IMR-90 (cell line): Measurements from ENCODE around the gene DUSP22. TPM values are rescaled to one million over a fixed set of nuclear protein-coding genes. Genes with fewer than 3 reads are reported as not detected.

Experiments
- ATAC-seq: fragments of 200-7000 bp; cut with Tn5 transposase; 2 replicates; pipeline ENCODE4 v1.9.1; 2020; ENCODE audit warnings: low read depth, mild to moderate bottlenecking, moderate library complexity
- BruUV-seq: library from RNA; stranded (reverse); fragments of 400-500 nt; replicated peaks from 2 replicates; lab custom pipeline; 2021; lab: Mats Ljungman, UMichigan
- CTCF ChIA-PET: fragments of 300-600 bp; formaldehyde crosslinking; extraction: SDS; loops from one replicate; lab custom pipeline; 2021; ENCODE audit warnings: antibody characterized with exemption; lab: Yijun Ruan, JAX
- POLR2A ChIA-PET: fragments of 300-600 bp; sonication (Branson Sonifier 250); formaldehyde crosslinking; loops from one replicate; lab custom pipeline; 2022; ENCODE audit warnings: antibody characterized with exemption; ENCODE audit not compliant: unreplicated experiment; lab: Charles Lee
- DNase-seq: peaks from one replicate; pipeline ENCODE4 v3.0.0; 2013
- H2AFZ ChIP-seq: replicated peaks from 2 replicates; pipeline ENCODE3; 2013; ENCODE audit warnings: low read length, mild to moderate bottlenecking; ENCODE audit not compliant: poor library complexity
- H2AK5ac ChIP-seq: 2 replicates; pipeline ENCODE4 v1.6.1; 2013; ENCODE audit warnings: low read depth, low read length, inconsistent platforms
- H2AK9ac ChIP-seq: replicated peaks from 2 replicates; pipeline ENCODE3; 2013; ENCODE audit warnings: mild to moderate bottlenecking, low read depth, low read length, moderate library complexity; ENCODE audit not compliant: poor library complexity
- H2BK120ac ChIP-seq: 2 replicates; pipeline ENCODE4 v1.6.1; 2013; ENCODE audit warnings: low read depth, low read length, inconsistent platforms
- H2BK15ac ChIP-seq: 3 replicates; pipeline ENCODE4 v1.6.1; 2013; ENCODE audit warnings: low read depth, low read length, inconsistent platforms
- H2BK20ac ChIP-seq: 2 replicates; pipeline ENCODE4 v1.6.1; 2013; ENCODE audit warnings: low read depth, mild to moderate bottlenecking, inconsistent platforms, low read length, moderate library complexity
- H2BK5ac ChIP-seq: 2 replicates; pipeline ENCODE4 v1.6.1; 2013; ENCODE audit warnings: mild to moderate bottlenecking, low read depth, low read length, inconsistent platforms; ENCODE audit not compliant: poor library complexity, severe bottlenecking
- H3K14ac ChIP-seq: replicated peaks from 2 replicates; pipeline ENCODE4 v1.6.1; 2013; ENCODE audit warnings: low read depth, low read length, inconsistent platforms
- H3K18ac ChIP-seq: 2 replicates; pipeline ENCODE4 v1.6.1; 2013; ENCODE audit warnings: low read depth, low read length, control low read depth
- H3K23ac ChIP-seq: 2 replicates; pipeline ENCODE4 v1.6.1; 2013; ENCODE audit warnings: low read depth, low read length, inconsistent platforms
- H3K27ac ChIP-seq: 2 replicates; pipeline ENCODE4 v1.5.1; 2013; ENCODE audit warnings: mild to moderate bottlenecking, control low read depth, low read length; ENCODE audit not compliant: insufficient read depth
- H3K27me3 ChIP-seq: 2 replicates; pipeline ENCODE4 v1.6.1; 2013; ENCODE audit warnings: low read length; ENCODE audit not compliant: control insufficient read depth, insufficient read depth
- H3K36me3 ChIP-seq: 2 replicates; pipeline ENCODE4 v1.6.1; 2013; ENCODE audit warnings: low read length, mixed read lengths; ENCODE audit not compliant: control insufficient read depth, insufficient read depth
- H3K4ac ChIP-seq: 2 replicates; pipeline ENCODE4 v1.6.1; 2013; ENCODE audit warnings: low read depth, low read length, inconsistent platforms
- H3K4me1 ChIP-seq: 2 replicates; pipeline ENCODE4 v1.6.1; 2013; ENCODE audit warnings: low read length, mixed read lengths; ENCODE audit not compliant: control insufficient read depth, insufficient read depth
- H3K4me2 ChIP-seq: 2 replicates; pipeline ENCODE4 v1.6.1; 2013; ENCODE audit warnings: low read depth, mild to moderate bottlenecking, control low read depth, low read length, moderate library complexity
- H3K4me3 ChIP-seq: 2 replicates; pipeline ENCODE4 v1.5.1; 2013; ENCODE audit warnings: low read depth, mild to moderate bottlenecking, control low read depth, low read length, moderate library complexity; ENCODE audit not compliant: insufficient read depth
- H3K56ac ChIP-seq: 2 replicates; pipeline ENCODE4 v1.6.1; 2013; ENCODE audit warnings: low read length, inconsistent platforms; ENCODE audit not compliant: insufficient read depth; ENCODE audit errors: extremely low read depth
- H3K79me1 ChIP-seq, 2 experiments: 2 replicates each; pipeline ENCODE4 v1.6.1; 2013; ENCODE audit warnings: low read length in 2 of 2, inconsistent platforms in 1 of 2, low read depth in 1 of 2
- H3K9ac ChIP-seq: 2 replicates; pipeline ENCODE4 v1.6.1; 2013; ENCODE audit warnings: low read depth, low read length, control low read depth
- H3K9me1 ChIP-seq: 2 replicates; pipeline ENCODE4 v1.6.1; 2013; ENCODE audit warnings: low read length, inconsistent platforms; ENCODE audit not compliant: insufficient read depth
- H3K9me3 ChIP-seq: 2 replicates; pipeline ENCODE4 v1.6.1; 2013; ENCODE audit warnings: low read length; ENCODE audit not compliant: control insufficient read depth, insufficient read depth
- H4K20me1 ChIP-seq: 2 replicates; pipeline ENCODE4 v1.6.1; 2013; ENCODE audit warnings: low read length, inconsistent platforms; ENCODE audit not compliant: insufficient read depth
- H4K5ac ChIP-seq: 2 replicates; pipeline ENCODE4 v1.6.1; 2013; ENCODE audit warnings: mild to moderate bottlenecking, low read depth, low read length, control low read depth
- H4K8ac ChIP-seq, 2 experiments: 2 replicates each; pipeline ENCODE4 v1.6.1; 2013; ENCODE audit warnings: low read depth in 2 of 2, low read length in 2 of 2, control low read depth in 1 of 2, inconsistent platforms in 1 of 2
- H4K91ac ChIP-seq: 2 replicates; pipeline ENCODE4 v1.6.1; 2013; ENCODE audit warnings: low read depth, low read length, inconsistent platforms; ENCODE audit not compliant: insufficient read depth
- BHLHE40 ChIP-seq: fragments of 150-350 bp; IDR thresholded peaks from 2 replicates; pipeline ENCODE4 v1.6.1; 2016; ENCODE audit warnings: mild to moderate bottlenecking, low read depth, low read length
- CEBPB ChIP-seq: IDR thresholded peaks from 2 replicates; pipeline ENCODE4 v1.6.1; 2012; ENCODE audit warnings: low read depth, low read length, improper control_type of control experiment
- CHD1 ChIP-seq: IDR thresholded peaks from 2 replicates; pipeline ENCODE4 v1.6.1; 2012; ENCODE audit warnings: low read depth, low read length, improper control_type of control experiment
- FOS ChIP-seq: fragments of 150-350 bp; IDR thresholded peaks from 2 replicates; pipeline ENCODE4 v1.6.1; 2016; ENCODE audit warnings: low read depth, low read length
- MAFK ChIP-seq: IDR thresholded peaks from 2 replicates; pipeline ENCODE4 v1.6.1; 2012; ENCODE audit warnings: low read depth, low read length, improper control_type of control experiment
- MAZ ChIP-seq: IDR thresholded peaks from 2 replicates; pipeline ENCODE4 v1.6.1; 2012; ENCODE audit warnings: low read depth, mild to moderate bottlenecking, low read length, improper control_type of control experiment, moderate library complexity, borderline replicate concordance
- MXI1 ChIP-seq: IDR thresholded peaks from 2 replicates; pipeline ENCODE4 v1.6.1; 2012; ENCODE audit warnings: low read depth, mild to moderate bottlenecking, low read length, moderate library complexity, borderline replicate concordance
- NFE2L2 ChIP-seq: fragments of 150-350 bp; IDR thresholded peaks from 2 replicates; pipeline ENCODE4 v1.6.1; 2016; ENCODE audit warnings: low read depth, mild to moderate bottlenecking, low read length
- POLR2A ChIP-seq: IDR thresholded peaks from 2 replicates; pipeline ENCODE4 v1.6.1; 2012; ENCODE audit warnings: mild to moderate bottlenecking, low read depth, low read length
- RAD21 ChIP-seq: IDR thresholded peaks from 2 replicates; pipeline ENCODE4 v1.6.1; 2012; ENCODE audit warnings: low read length, improper control_type of control experiment
- RCOR1 ChIP-seq: IDR thresholded peaks from 2 replicates; pipeline ENCODE4 v1.6.1; 2012; ENCODE audit warnings: mild to moderate bottlenecking, low read length, improper control_type of control experiment; ENCODE audit not compliant: insufficient replicate concordance
- RFX5 ChIP-seq: IDR thresholded peaks from 2 replicates; pipeline ENCODE4 v1.8.0; 2012; ENCODE audit warnings: low read depth, mild to moderate bottlenecking, low read length, moderate library complexity
- SMC3 ChIP-seq: fragments of 150-350 bp; IDR thresholded peaks from 2 replicates; pipeline ENCODE4 v1.6.1; 2016; ENCODE audit warnings: low read depth, mild to moderate bottlenecking, antibody characterized with exemption, low read length, moderate library complexity
- WGBS, 2 experiments: methylation state at CpG; one replicate each; pipeline versions ENCODE4 v1.1.5 to v1.1.7; 2013; ENCODE audit warnings: missing lambda C conversion rate in 2 of 2; ENCODE audit not compliant: insufficient read length in 1 of 2; ENCODE audit errors: extremely low coverage in 2 of 2; 5-methylcytosine and 5-hydroxymethylcytosine counted together
- dilution Hi-C: fragments of 300-500 bp; cut with HindIII; formaldehyde crosslinking; loops from one replicate; pipeline ENCODE4 v1.14.3; 2018; ENCODE audit warnings: low sequenced_read_pairs; ENCODE audit not compliant: unreplicated experiment
- in situ Hi-C: fragments of 300-500 bp; cut with MboI; formaldehyde crosslinking; loops from 3 replicates; pipeline ENCODE4 v1.14.3; 2019; ENCODE audit warnings: low sequenced_read_pairs, inconsistent platforms, mixed read lengths
- intact Hi-C: fragments of 100-400 bp; cut with micrococcal nuclease; formaldehyde crosslinking; loops from 2 replicates; pipeline ENCODE4 v1.10.0; 2022
- polyA plus RNA-seq, 3 experiments: library from polyadenylated mRNA; depleted of rRNA; stranded (reverse); fragments of >200 nt; gene quantifications; 2 replicates each; pipeline ENCODE4 v1.2.3, GENCODE V29; 2012; ENCODE audit warnings: low replicate concordance in 1 of 3
- total RNA-seq: library from RNA; depleted of rRNA; stranded (reverse); fragments of >200 nt; gene quantifications from 2 replicates; pipeline ENCODE4 v1.2.3, GENCODE V29; 2012
- TF ChIP-seq, protein P1 (sequence below): fragments of 150-350 bp; IDR thresholded peaks from 2 replicates; pipeline ENCODE4 v1.6.1; 2017; ENCODE audit warnings: mild to moderate bottlenecking, antibody characterized with exemption, low read length, low read depth
- TF ChIP-seq, protein P2 (sequence below): conservative IDR thresholded peaks from 2 replicates; pipeline ENCODE4 v1.5.1; 2012; ENCODE audit warnings: mild to moderate bottlenecking, low read depth, low read length, improper control_type of control experiment

Gene DUSP22
- total and polyA plus RNA-seq, 2 of the 4 experiments (the other 2 are of a cell fraction), result 7.1 to 8.2 TPM

DNA sequence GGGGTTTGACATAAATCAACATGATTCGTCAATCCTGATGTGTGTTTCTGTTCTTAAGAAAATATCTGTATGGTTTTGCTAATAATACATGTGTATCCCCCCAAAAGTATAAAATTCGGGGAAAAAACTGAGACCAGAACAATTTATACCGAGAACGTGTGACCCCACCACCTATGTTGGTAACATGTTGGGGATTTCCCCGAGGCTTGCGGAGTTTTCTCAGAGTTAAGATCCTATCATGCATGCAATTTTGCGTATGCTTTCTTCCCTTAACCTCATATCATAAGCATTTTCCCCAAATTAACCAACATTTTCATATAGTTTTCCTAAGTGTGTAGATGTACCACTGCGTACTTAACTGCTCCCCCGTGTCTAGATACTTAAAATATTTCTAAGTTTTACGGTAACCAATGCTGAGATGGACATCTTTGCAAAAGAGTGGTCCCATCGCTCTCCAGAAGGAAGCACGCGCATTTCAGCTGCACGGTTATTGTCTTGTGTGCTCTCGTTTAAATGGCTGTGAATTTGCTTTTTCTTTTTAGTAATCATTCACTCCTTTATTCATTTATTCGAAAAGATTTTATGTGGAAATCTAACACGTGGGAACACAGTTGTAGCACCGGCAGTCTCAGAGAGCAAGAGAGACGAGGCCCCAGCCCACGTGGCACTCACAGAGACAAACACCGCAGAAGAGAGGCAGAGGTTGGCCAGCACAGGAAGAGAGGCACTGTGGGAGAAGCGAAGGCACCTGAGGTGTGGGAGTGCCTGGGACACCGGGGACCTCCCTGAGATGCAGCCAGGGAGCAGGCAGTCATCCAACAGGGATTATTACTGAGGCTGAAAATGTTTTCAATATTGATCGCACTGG lies 86.0 kb downstream of the DUSP22 start:
- in situ Hi-C loops, result no loop called here
- H4K20me1 ChIP-seq, result no peaks in the 10 kb centered on the region
- H3K4ac ChIP-seq, result no peak overlapping the region
- POLR2A ChIA-PET, result no interaction called here
- no peak overlapping the region for H3K18ac ChIP-seq
- no peak overlapping the region for H2AK5ac ChIP-seq
- no peak overlapping the region for H3K9ac ChIP-seq
- no peak overlapping the region for H2AFZ ChIP-seq
- H3K4me3 ChIP-seq, result no peak overlapping the region
- no peak overlapping the region for H4K8ac ChIP-seq
- H2BK20ac ChIP-seq, result no peak overlapping the region
- no peak overlapping the region for H2AK9ac ChIP-seq
- DNase-seq (no peak), ATAC-seq (no peak)
- H3K9me3 ChIP-seq, result peaks cover 17% of the 10 kb centered on the region
- no peaks in the 10 kb centered on the region for H3K9me1 ChIP-seq
- H4K5ac ChIP-seq, result no peak overlapping the region
- intact Hi-C loops, result no loop called here
- H2BK120ac ChIP-seq, result no peak overlapping the region
- H3K27me3 ChIP-seq, result peaks cover 36% of the 10 kb centered on the region
- peaks cover 2% of the 10 kb centered on the region; the same call in 1 of the 2 replicates for H3K4me1 ChIP-seq
- no TSS peak for BruUV-seq
- H3K79me1 ChIP-seq, result no peaks in the 10 kb centered on the region
- no peak overlapping the region for H2BK15ac ChIP-seq
- no peak overlapping the region for H2BK5ac ChIP-seq
- H3K56ac ChIP-seq, result no peak overlapping the region
- H3K14ac ChIP-seq, result no peak overlapping the region
- CTCF ChIA-PET, result no interaction called here
- H3K36me3 ChIP-seq, result no peaks in the 10 kb centered on the region
- H3K27ac ChIP-seq, result no peak overlapping the region
- H3K4me2 ChIP-seq, result no peak overlapping the region
- no peak overlapping the region for H4K91ac ChIP-seq
- dilution Hi-C loops, result no loop called here
- WGBS, 2 experiments, result 81% methylated on average over 13 of the region's 24 CpGs; no CpG with 5 or more reads in 1 of the 2 experiments
- H3K23ac ChIP-seq, result no peak overlapping the region
- no peak for TF ChIP-seq NFE2L2
- TF ChIP-seq RCOR1, result no peak
- TF ChIP-seq MXI1, result no peak
- TF ChIP-seq POLR2A, result no peak
- TF ChIP-seq BHLHE40, result no peak
- TF ChIP-seq RAD21, result no peak
- TF ChIP-seq FOS, result no peak
- TF ChIP-seq, protein P1, sequence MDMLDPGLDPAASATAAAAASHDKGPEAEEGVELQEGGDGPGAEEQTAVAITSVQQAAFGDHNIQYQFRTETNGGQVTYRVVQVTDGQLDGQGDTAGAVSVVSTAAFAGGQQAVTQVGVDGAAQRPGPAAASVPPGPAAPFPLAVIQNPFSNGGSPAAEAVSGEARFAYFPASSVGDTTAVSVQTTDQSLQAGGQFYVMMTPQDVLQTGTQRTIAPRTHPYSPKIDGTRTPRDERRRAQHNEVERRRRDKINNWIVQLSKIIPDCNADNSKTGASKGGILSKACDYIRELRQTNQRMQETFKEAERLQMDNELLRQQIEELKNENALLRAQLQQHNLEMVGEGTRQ, result no peak
- no peak for TF ChIP-seq MAZ
- TF ChIP-seq SMC3, result no peak
- TF ChIP-seq CHD1, result no peak
- TF ChIP-seq CEBPB, result no peak
- no peak for TF ChIP-seq RFX5
- TF ChIP-seq, protein P2, sequence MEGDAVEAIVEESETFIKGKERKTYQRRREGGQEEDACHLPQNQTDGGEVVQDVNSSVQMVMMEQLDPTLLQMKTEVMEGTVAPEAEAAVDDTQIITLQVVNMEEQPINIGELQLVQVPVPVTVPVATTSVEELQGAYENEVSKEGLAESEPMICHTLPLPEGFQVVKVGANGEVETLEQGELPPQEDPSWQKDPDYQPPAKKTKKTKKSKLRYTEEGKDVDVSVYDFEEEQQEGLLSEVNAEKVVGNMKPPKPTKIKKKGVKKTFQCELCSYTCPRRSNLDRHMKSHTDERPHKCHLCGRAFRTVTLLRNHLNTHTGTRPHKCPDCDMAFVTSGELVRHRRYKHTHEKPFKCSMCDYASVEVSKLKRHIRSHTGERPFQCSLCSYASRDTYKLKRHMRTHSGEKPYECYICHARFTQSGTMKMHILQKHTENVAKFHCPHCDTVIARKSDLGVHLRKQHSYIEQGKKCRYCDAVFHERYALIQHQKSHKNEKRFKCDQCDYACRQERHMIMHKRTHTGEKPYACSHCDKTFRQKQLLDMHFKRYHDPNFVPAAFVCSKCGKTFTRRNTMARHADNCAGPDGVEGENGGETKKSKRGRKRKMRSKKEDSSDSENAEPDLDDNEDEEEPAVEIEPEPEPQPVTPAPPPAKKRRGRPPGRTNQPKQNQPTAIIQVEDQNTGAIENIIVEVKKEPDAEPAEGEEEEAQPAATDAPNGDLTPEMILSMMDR, result no peak
- TF ChIP-seq MAFK, result no peak
